IMR-90 (cell line): ENCODE measurements around the gene SCG5. TPM values are rescaled to one million over a fixed set of nuclear protein-coding genes. Genes with fewer than 3 reads are reported as not detected.

Source experiments
- ATAC-seq: fragments of 200-7000 bp; cut with Tn5 transposase; 2 replicates; pipeline ENCODE4 v1.9.1; 2020; ENCODE audit warnings: low read depth, mild to moderate bottlenecking, moderate library complexity
- BruUV-seq: library from RNA; stranded (reverse); fragments of 400-500 nt; replicated peaks from 2 replicates; lab custom pipeline; 2021; lab: Mats Ljungman, UMichigan
- CTCF ChIA-PET: fragments of 300-600 bp; formaldehyde crosslinking; extraction: SDS; loops from one replicate; lab custom pipeline; 2021; ENCODE audit warnings: antibody characterized with exemption; lab: Yijun Ruan, JAX
- POLR2A ChIA-PET: fragments of 300-600 bp; sonication (Branson Sonifier 250); formaldehyde crosslinking; loops from one replicate; lab custom pipeline; 2022; ENCODE audit warnings: antibody characterized with exemption; ENCODE audit not compliant: unreplicated experiment; lab: Charles Lee
- DNase-seq: peaks from one replicate; pipeline ENCODE4 v3.0.0; 2013
- H2AFZ ChIP-seq: replicated peaks from 2 replicates; pipeline ENCODE3; 2013; ENCODE audit warnings: low read length, mild to moderate bottlenecking; ENCODE audit not compliant: poor library complexity
- H2AK5ac ChIP-seq: 2 replicates; pipeline ENCODE4 v1.6.1; 2013; ENCODE audit warnings: low read depth, low read length, inconsistent platforms
- H2AK9ac ChIP-seq: replicated peaks from 2 replicates; pipeline ENCODE3; 2013; ENCODE audit warnings: mild to moderate bottlenecking, low read depth, low read length, moderate library complexity; ENCODE audit not compliant: poor library complexity
- H2BK120ac ChIP-seq: 2 replicates; pipeline ENCODE4 v1.6.1; 2013; ENCODE audit warnings: low read depth, low read length, inconsistent platforms
- H2BK15ac ChIP-seq: 3 replicates; pipeline ENCODE4 v1.6.1; 2013; ENCODE audit warnings: low read depth, low read length, inconsistent platforms
- H2BK20ac ChIP-seq: 2 replicates; pipeline ENCODE4 v1.6.1; 2013; ENCODE audit warnings: low read depth, mild to moderate bottlenecking, inconsistent platforms, low read length, moderate library complexity
- H2BK5ac ChIP-seq: 2 replicates; pipeline ENCODE4 v1.6.1; 2013; ENCODE audit warnings: mild to moderate bottlenecking, low read depth, low read length, inconsistent platforms; ENCODE audit not compliant: poor library complexity, severe bottlenecking
- H3K14ac ChIP-seq: replicated peaks from 2 replicates; pipeline ENCODE4 v1.6.1; 2013; ENCODE audit warnings: low read depth, low read length, inconsistent platforms
- H3K18ac ChIP-seq: 2 replicates; pipeline ENCODE4 v1.6.1; 2013; ENCODE audit warnings: low read depth, low read length, control low read depth
- H3K23ac ChIP-seq: 2 replicates; pipeline ENCODE4 v1.6.1; 2013; ENCODE audit warnings: low read depth, low read length, inconsistent platforms
- H3K27ac ChIP-seq: 2 replicates; pipeline ENCODE4 v1.5.1; 2013; ENCODE audit warnings: mild to moderate bottlenecking, control low read depth, low read length; ENCODE audit not compliant: insufficient read depth
- H3K27me3 ChIP-seq: 2 replicates; pipeline ENCODE4 v1.6.1; 2013; ENCODE audit warnings: low read length; ENCODE audit not compliant: control insufficient read depth, insufficient read depth
- H3K36me3 ChIP-seq: 2 replicates; pipeline ENCODE4 v1.6.1; 2013; ENCODE audit warnings: low read length, mixed read lengths; ENCODE audit not compliant: control insufficient read depth, insufficient read depth
- H3K4ac ChIP-seq: 2 replicates; pipeline ENCODE4 v1.6.1; 2013; ENCODE audit warnings: low read depth, low read length, inconsistent platforms
- H3K4me1 ChIP-seq: 2 replicates; pipeline ENCODE4 v1.6.1; 2013; ENCODE audit warnings: low read length, mixed read lengths; ENCODE audit not compliant: control insufficient read depth, insufficient read depth
- H3K4me2 ChIP-seq: 2 replicates; pipeline ENCODE4 v1.6.1; 2013; ENCODE audit warnings: low read depth, mild to moderate bottlenecking, control low read depth, low read length, moderate library complexity
- H3K4me3 ChIP-seq: 2 replicates; pipeline ENCODE4 v1.5.1; 2013; ENCODE audit warnings: low read depth, mild to moderate bottlenecking, control low read depth, low read length, moderate library complexity; ENCODE audit not compliant: insufficient read depth
- H3K56ac ChIP-seq: 2 replicates; pipeline ENCODE4 v1.6.1; 2013; ENCODE audit warnings: low read length, inconsistent platforms; ENCODE audit not compliant: insufficient read depth; ENCODE audit errors: extremely low read depth
- H3K79me1 ChIP-seq, 2 experiments: 2 replicates each; pipeline ENCODE4 v1.6.1; 2013; ENCODE audit warnings: low read length in 2 of 2, inconsistent platforms in 1 of 2, low read depth in 1 of 2
- H3K9ac ChIP-seq: 2 replicates; pipeline ENCODE4 v1.6.1; 2013; ENCODE audit warnings: low read depth, low read length, control low read depth
- H3K9me1 ChIP-seq: 2 replicates; pipeline ENCODE4 v1.6.1; 2013; ENCODE audit warnings: low read length, inconsistent platforms; ENCODE audit not compliant: insufficient read depth
- H3K9me3 ChIP-seq: 2 replicates; pipeline ENCODE4 v1.6.1; 2013; ENCODE audit warnings: low read length; ENCODE audit not compliant: control insufficient read depth, insufficient read depth
- H4K20me1 ChIP-seq: 2 replicates; pipeline ENCODE4 v1.6.1; 2013; ENCODE audit warnings: low read length, inconsistent platforms; ENCODE audit not compliant: insufficient read depth
- H4K5ac ChIP-seq: 2 replicates; pipeline ENCODE4 v1.6.1; 2013; ENCODE audit warnings: mild to moderate bottlenecking, low read depth, low read length, control low read depth
- H4K8ac ChIP-seq, 2 experiments: 2 replicates each; pipeline ENCODE4 v1.6.1; 2013; ENCODE audit warnings: low read depth in 2 of 2, low read length in 2 of 2, control low read depth in 1 of 2, inconsistent platforms in 1 of 2
- H4K91ac ChIP-seq: 2 replicates; pipeline ENCODE4 v1.6.1; 2013; ENCODE audit warnings: low read depth, low read length, inconsistent platforms; ENCODE audit not compliant: insufficient read depth
- BHLHE40 ChIP-seq: fragments of 150-350 bp; IDR thresholded peaks from 2 replicates; pipeline ENCODE4 v1.6.1; 2016; ENCODE audit warnings: mild to moderate bottlenecking, low read depth, low read length
- CHD1 ChIP-seq: IDR thresholded peaks from 2 replicates; pipeline ENCODE4 v1.6.1; 2012; ENCODE audit warnings: low read depth, low read length, improper control_type of control experiment
- CTCF ChIP-seq: conservative IDR thresholded peaks from 2 replicates; pipeline ENCODE4 v1.5.1; 2012; ENCODE audit warnings: mild to moderate bottlenecking, low read depth, low read length, improper control_type of control experiment
- ELK1 ChIP-seq: fragments of 150-350 bp; IDR thresholded peaks from 2 replicates; pipeline ENCODE4 v1.6.1; 2016; ENCODE audit warnings: low read depth, mild to moderate bottlenecking, low read length, moderate library complexity, borderline replicate concordance
- FOS ChIP-seq: fragments of 150-350 bp; IDR thresholded peaks from 2 replicates; pipeline ENCODE4 v1.6.1; 2016; ENCODE audit warnings: low read depth, low read length
- MAFK ChIP-seq: IDR thresholded peaks from 2 replicates; pipeline ENCODE4 v1.6.1; 2012; ENCODE audit warnings: low read depth, low read length, improper control_type of control experiment
- MAZ ChIP-seq: IDR thresholded peaks from 2 replicates; pipeline ENCODE4 v1.6.1; 2012; ENCODE audit warnings: low read depth, mild to moderate bottlenecking, low read length, improper control_type of control experiment, moderate library complexity, borderline replicate concordance
- MXI1 ChIP-seq: IDR thresholded peaks from 2 replicates; pipeline ENCODE4 v1.6.1; 2012; ENCODE audit warnings: low read depth, mild to moderate bottlenecking, low read length, moderate library complexity, borderline replicate concordance
- NFE2L2 ChIP-seq: fragments of 150-350 bp; IDR thresholded peaks from 2 replicates; pipeline ENCODE4 v1.6.1; 2016; ENCODE audit warnings: low read depth, mild to moderate bottlenecking, low read length
- POLR2A ChIP-seq: IDR thresholded peaks from 2 replicates; pipeline ENCODE4 v1.6.1; 2012; ENCODE audit warnings: mild to moderate bottlenecking, low read depth, low read length
- RCOR1 ChIP-seq: IDR thresholded peaks from 2 replicates; pipeline ENCODE4 v1.6.1; 2012; ENCODE audit warnings: mild to moderate bottlenecking, low read length, improper control_type of control experiment; ENCODE audit not compliant: insufficient replicate concordance
- RFX5 ChIP-seq: IDR thresholded peaks from 2 replicates; pipeline ENCODE4 v1.8.0; 2012; ENCODE audit warnings: low read depth, mild to moderate bottlenecking, low read length, moderate library complexity
- SMC3 ChIP-seq: fragments of 150-350 bp; IDR thresholded peaks from 2 replicates; pipeline ENCODE4 v1.6.1; 2016; ENCODE audit warnings: low read depth, mild to moderate bottlenecking, antibody characterized with exemption, low read length, moderate library complexity
- WGBS, 2 experiments: methylation state at CpG; one replicate each; pipeline versions ENCODE4 v1.1.5 to v1.1.7; 2013; ENCODE audit warnings: missing lambda C conversion rate in 2 of 2; ENCODE audit not compliant: insufficient read length in 1 of 2; ENCODE audit errors: extremely low coverage in 2 of 2; 5-methylcytosine and 5-hydroxymethylcytosine counted together
- dilution Hi-C: fragments of 300-500 bp; cut with HindIII; formaldehyde crosslinking; loops from one replicate; pipeline ENCODE4 v1.14.3; 2018; ENCODE audit warnings: low sequenced_read_pairs; ENCODE audit not compliant: unreplicated experiment
- in situ Hi-C: fragments of 300-500 bp; cut with MboI; formaldehyde crosslinking; loops from 3 replicates; pipeline ENCODE4 v1.14.3; 2019; ENCODE audit warnings: low sequenced_read_pairs, inconsistent platforms, mixed read lengths
- intact Hi-C: fragments of 100-400 bp; cut with micrococcal nuclease; formaldehyde crosslinking; loops from 2 replicates; pipeline ENCODE4 v1.10.0; 2022
- polyA plus RNA-seq, 3 experiments: library from polyadenylated mRNA; depleted of rRNA; stranded (reverse); fragments of >200 nt; gene quantifications; 2 replicates each; pipeline ENCODE4 v1.2.3, GENCODE V29; 2012; ENCODE audit warnings: low replicate concordance in 1 of 3
- total RNA-seq: library from RNA; depleted of rRNA; stranded (reverse); fragments of >200 nt; gene quantifications from 2 replicates; pipeline ENCODE4 v1.2.3, GENCODE V29; 2012

The SCG5 gene
- total and polyA plus RNA-seq, 2 of the 4 experiments (the other 2 are of a cell fraction), result 7.9 to 16.8 TPM

GRCh38 chr15:32657198-32657883 lies 15.8 kb downstream of the SCG5 start:
- dilution Hi-C loops, result no loop called here
- Histone ChIP-seq H2BK5ac (peak overlapping the region; percentile 31), H2AK5ac (no peak overlapping the region), H3K27ac (no peak overlapping the region), H3K79me1 (peaks cover 6 to 20% of the 10 kb centered on the region in 2 experiments; a peak in 3 of 4 replicates), H4K20me1 (no peaks in the 10 kb centered on the region), H3K4me1 (peaks cover 3% of the 10 kb centered on the region), H3K9me1 (peaks cover 10% of the 10 kb centered on the region), H3K27me3 (no peaks in the 10 kb centered on the region), H2BK20ac (no peak overlapping the region), H3K9me3 (no peaks in the 10 kb centered on the region), H2AFZ (no peak overlapping the region), H4K91ac (no peak overlapping the region), H3K36me3 (no peaks in the 10 kb centered on the region), H3K9ac (no peak overlapping the region), H2BK120ac (no peak overlapping the region), H3K4me2 (no peak overlapping the region), H3K56ac (no peak overlapping the region; the same call in 1 of the 2 replicates), H2BK15ac (0 out of 3 replicates have a peak overlapping the region, but pooled peaks have one; percentile 45), H4K5ac (no peak overlapping the region), H4K8ac (no peak overlapping the region; a peak in 1 of 4 replicates), H2AK9ac (no peak overlapping the region), H3K14ac (no peak overlapping the region), H3K18ac (no peak overlapping the region), H3K4ac (no peak overlapping the region), H3K23ac (no peak overlapping the region), H3K4me3 (no peak overlapping the region)
- no CpG with 5 or more reads among the region's 5 CpGs for WGBS, 2 experiments
- DNase-seq, result no peak
- in situ Hi-C loops, result no loop called here
- BruUV-seq, result no TSS peak
- TF ChIP-seq SMC3, result no peak
- no peak for TF ChIP-seq RCOR1
- no peak for TF ChIP-seq CHD1
- TF ChIP-seq MXI1, result no peak
- TF ChIP-seq NFE2L2, result no peak
- TF ChIP-seq BHLHE40, result no peak
- TF ChIP-seq FOS, result no peak
- TF ChIP-seq CTCF, result no peak
- no peak for TF ChIP-seq ELK1
- no peak for TF ChIP-seq MAZ
- no peak for TF ChIP-seq MAFK
- TF ChIP-seq RFX5, result no peak
- no peak for TF ChIP-seq POLR2A
- intact Hi-C loops, result no loop called here
- POLR2A ChIA-PET, result no interaction called here
- ATAC-seq, result no peak
- CTCF ChIA-PET, result interaction anchor here (1.2 kb wide), 1 partner anchor 337 kb away, joined by 3 read pairs; no protein-coding TSS in a partner anchor
